Neural progenitor cell (in vitro differentiated cells): Measurements from ENCODE around the gene PER2.

ENCODE experiments used
- CTCF ChIP-seq: fragments of 200-600 bp; sonication (generic); IDR thresholded peaks from 2 replicates; pipeline ENCODE4 v1.5.1; 2017; ENCODE audit warnings: antibody characterized with exemption, mild to moderate bottlenecking
- EZH2 ChIP-seq: fragments of 200-600 bp; sonication (generic); IDR thresholded peaks from 2 replicates; pipeline ENCODE4 v1.6.1; 2017; ENCODE audit warnings: antibody characterized with exemption, mild to moderate bottlenecking, moderate library complexity
- EZH2phosphoT487 ChIP-seq: fragments of 200-600 bp; sonication (generic); IDR thresholded peaks from 2 replicates; pipeline ENCODE4 v1.6.1; 2017; ENCODE audit warnings: antibody characterized with exemption

GRCh38 chr2:238220892-238221521 lies 67.4 kb downstream of the PER2 start:
- TF ChIP-seq CTCF (no peak), EZH2phosphoT487 (no peak), EZH2 (no peak)
